Stimulated activated CD4-positive, alpha-beta T cell treated with anti-CD3 and anti-CD28 coated beads, TNF-alpha, amount 100 ng/mL, for 4 hours (primary cell): Measurements from ENCODE around the gene EXOC5.
A peak's percentile ranks its signal among the peaks of the same experiment; 100 is the strongest.
"Not testable (repeated sequence)": the region's sequence is repeated elsewhere in the genome, so short reads cannot be mapped to it uniquely, and the experiment has no call there.

ENCODE experiments used
- DNase-seq, 3 experiments: peaks; one replicate each; pipeline ENCODE4 v3.0.0-alpha.2; 2020; ENCODE audit warnings: low read depth in 3 of 3

EXOC5 gene

GRCh38 chr14:57268161-57269069 is at the start of gene EXOC5, which contains the start of gene AP5M1:
EXOC5 (minus strand) TSS chr14:57268905; CDS start chr14:57268648, 257 bp downstream.
AP5M1 (plus strand) TSS chr14:57268971; CDS start chr14:57269315, 344 bp downstream.
- peak; percentile 76 to 79 (median 77) for DNase-seq

- peak; percentile 36 to 54 (median 38) for DNase-seq
These were observed 48.6 kb upstream of the EXOC5 start for GRCh38 chr14:57317248-57317833.

GRCh38 chr14:57314396-57315089 is 45.8 kb upstream of the EXOC5 start:
- no peak for DNase-seq

- no peak for DNase-seq
These were observed 34.2 kb upstream of the EXOC5 start for GRCh38 chr14:57302883-57303282.

GRCh38 chr14:57299511-57299910 is 30.8 kb upstream of the EXOC5 start:
- DNase-seq, result no peak

GRCh38 chr14:57297852-57298251 is 29.1 kb upstream of the EXOC5 start:
- DNase-seq, result no peak

- DNase-seq, result no peak
These were observed 26.5 kb upstream of the EXOC5 start for GRCh38 chr14:57295239-57295638.

- DNase-seq, result no peak
These were observed 25.4 kb upstream of the EXOC5 start for GRCh38 chr14:57293866-57294837.

GRCh38 chr14:57291692-57292647 is 23.3 kb upstream of the EXOC5 start:
- no peak for DNase-seq

GRCh38 chr14:57290751-57291150 is 22.0 kb upstream of the EXOC5 start:
- no peak for DNase-seq

GRCh38 chr14:57287745-57288144 is 19.0 kb upstream of the EXOC5 start:
- no peak for DNase-seq

GRCh38 chr14:57277062-57277461 is 8.4 kb upstream of the EXOC5 start:
- no peak for DNase-seq

GRCh38 chr14:57275023-57275664 is 6.4 kb upstream of the EXOC5 start:
- no peak for DNase-seq

GRCh38 chr14:57274551-57274950 is 5.8 kb upstream of the EXOC5 start:
- no peak for DNase-seq

- DNase-seq, result no peak
These were observed 4.5 kb upstream of the EXOC5 start for GRCh38 chr14:57273236-57273635.

GRCh38 chr14:57266065-57266464 is 2.6 kb downstream of the EXOC5 start:
- no peak for DNase-seq

GRCh38 chr14:57262117-57262516 is 6.6 kb downstream of the EXOC5 start:
- no peak for DNase-seq

- DNase-seq, result no peak
These were observed 7.1 kb downstream of the EXOC5 start for GRCh38 chr14:57261604-57262003.

GRCh38 chr14:57259672-57260071 is 9.0 kb downstream of the EXOC5 start:
- DNase-seq, result no peak

- not testable (repeated sequence) for DNase-seq
These were observed 10.5 kb downstream of the EXOC5 start for GRCh38 chr14:57258221-57258620.
